HG02970 (cell line): ENCODE data around the gene KRTAP10-11.
"Not testable (repeated sequence)": the region's sequence is repeated elsewhere in the genome, so short reads cannot be mapped to it uniquely, and the experiment has no call there.

Experiments
- ATAC-seq: cut with Tn5 transposase; IDR thresholded peaks from one replicate; pipeline ENCODE4 v1.9.1; 2021; ENCODE audit warnings: mild to moderate bottlenecking, moderate library complexity, moderate number of reproducible peaks; ENCODE audit not compliant: unreplicated experiment, low FRiP score

The KRTAP10-11 gene

GRCh38 chr21:44658913-44659595 is 12.8 kb downstream of the KRTAP10-11 start:
- ATAC-seq, result no peak

DNA sequence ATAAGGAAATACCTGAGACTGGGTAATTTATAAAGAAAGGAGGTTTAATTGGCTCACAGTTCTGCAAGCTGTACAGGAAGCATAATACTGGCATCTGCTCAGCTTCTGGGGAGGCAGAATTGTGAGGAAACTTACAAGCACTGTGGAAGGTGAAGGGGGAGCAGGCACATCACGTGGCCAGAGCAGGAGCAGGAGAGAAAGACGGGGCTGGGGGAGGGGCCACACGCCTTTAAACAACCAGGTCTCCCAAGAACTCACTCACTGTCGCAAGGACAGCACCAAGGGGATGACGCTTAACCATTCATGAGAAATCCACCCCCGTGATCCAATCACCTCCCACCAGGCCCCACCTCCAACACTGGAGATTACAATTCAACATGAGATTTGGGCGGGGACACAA is 15.4 kb downstream of the KRTAP10-11 start:
- ATAC-seq, result not testable (repeated sequence)

DNA sequence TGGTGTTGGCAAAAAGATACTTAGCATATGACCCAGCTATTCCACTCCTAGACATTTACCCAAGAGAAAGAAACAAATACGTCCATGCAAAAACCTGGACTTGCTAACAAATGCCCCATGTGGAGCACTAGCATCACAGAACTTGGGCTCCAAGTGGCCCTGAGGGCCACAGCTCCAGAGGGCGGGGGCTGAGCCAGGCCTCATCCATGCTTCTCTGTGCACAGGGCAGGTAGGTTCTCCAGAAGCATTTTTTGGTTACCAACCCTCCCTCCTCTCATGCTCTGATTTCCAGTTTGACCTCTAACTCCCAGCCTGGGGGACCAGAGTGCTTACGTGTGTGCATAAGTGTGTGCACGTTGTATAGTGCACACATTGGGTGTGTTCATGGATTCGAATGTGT is 18.5 kb downstream of the KRTAP10-11 start:
- ATAC-seq, result no peak

DNA sequence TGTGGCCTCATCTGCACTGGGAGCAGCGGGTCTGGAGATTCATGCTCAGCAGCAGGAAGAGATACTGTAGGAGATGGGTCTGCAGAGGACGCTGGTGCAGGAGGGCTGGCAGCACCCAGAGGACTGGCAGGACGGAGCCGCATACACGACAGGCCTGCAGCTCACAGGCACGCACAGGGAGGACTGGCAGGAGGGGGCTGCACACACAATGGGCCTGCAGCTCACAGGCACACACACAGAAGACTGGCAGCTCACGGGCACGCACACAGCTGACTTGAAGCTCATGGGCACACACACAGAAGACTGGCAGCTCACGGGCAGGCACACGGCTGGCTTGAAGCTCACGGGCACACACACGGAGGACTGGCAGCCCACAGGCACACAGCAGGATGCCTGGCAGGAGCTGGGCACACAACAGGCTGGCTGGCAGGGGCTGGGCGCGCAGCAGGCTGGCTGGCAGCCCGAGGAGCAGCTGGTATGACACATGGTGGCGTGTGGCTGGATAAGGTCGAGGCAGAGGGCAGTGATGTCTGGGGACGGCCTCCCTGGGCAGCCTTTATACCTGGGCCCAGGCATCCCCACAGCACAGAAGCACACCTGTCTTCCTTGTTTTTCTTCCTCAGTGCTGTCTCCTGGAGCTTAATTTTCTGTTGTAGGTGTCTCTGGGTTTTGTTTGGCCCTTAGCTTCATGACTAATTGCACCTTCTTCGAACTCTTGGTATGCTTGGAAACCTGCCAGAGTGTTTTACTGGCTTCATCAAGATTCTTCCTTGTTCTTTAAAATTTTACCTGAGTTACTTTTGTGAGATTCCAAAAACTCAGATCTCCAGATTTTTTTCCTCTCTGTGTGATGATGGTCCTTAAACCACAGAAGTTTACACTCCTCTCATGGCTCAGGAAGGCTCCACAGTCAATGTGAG is 20.4 kb downstream of the KRTAP10-11 start, which contains the start of gene KRTAP12-2:
Gene KRTAP12-2, minus strand, starts transcription at position 527 of the 920 bp plus-strand sequence. Its CDS starts 41 bp downstream, at position 486.
- no peak for ATAC-seq

GRCh38 chr21:44667612-44668011 is 21.4 kb downstream of the KRTAP10-11 start:
- ATAC-seq, result no peak

- ATAC-seq, result no peak
Observed at GRCh38 chr21:44670642-44671432, 24.6 kb downstream of the KRTAP10-11 start.

- ATAC-seq, result no peak
Observed at GRCh38 chr21:44671911-44672310, 25.7 kb downstream of the KRTAP10-11 start.

DNA sequence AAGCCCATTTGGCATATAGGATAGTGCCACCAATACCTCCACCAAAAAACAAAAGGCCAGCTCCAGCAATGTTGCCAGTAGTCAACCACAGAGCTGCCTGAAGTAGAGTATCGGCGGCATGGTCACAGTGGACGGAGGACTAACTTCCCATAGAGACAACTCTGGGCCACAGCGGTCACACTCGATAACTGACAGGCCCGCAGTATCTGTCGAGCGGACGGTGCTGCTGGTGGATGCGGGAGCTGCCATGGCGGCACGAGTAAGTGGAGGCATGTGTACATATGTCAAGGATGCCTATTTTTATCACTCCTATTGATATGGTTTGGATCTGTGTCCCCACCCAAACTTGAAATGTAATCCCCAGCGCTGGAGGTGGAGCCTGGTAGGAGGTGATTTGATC is 31.7 kb downstream of the KRTAP10-11 start:
- no peak for ATAC-seq

- ATAC-seq, result no peak
Observed at GRCh38 chr21:44681152-44681551, 34.9 kb downstream of the KRTAP10-11 start.

GRCh38 chr21:44681861-44682579 is 35.8 kb downstream of the KRTAP10-11 start, which contains the start of gene KRTAP12-1:
Gene KRTAP12-1 (minus strand): TSS chr21:44682163. CDS start chr21:44682123, 40 bp downstream.
- ATAC-seq, result no peak

DNA sequence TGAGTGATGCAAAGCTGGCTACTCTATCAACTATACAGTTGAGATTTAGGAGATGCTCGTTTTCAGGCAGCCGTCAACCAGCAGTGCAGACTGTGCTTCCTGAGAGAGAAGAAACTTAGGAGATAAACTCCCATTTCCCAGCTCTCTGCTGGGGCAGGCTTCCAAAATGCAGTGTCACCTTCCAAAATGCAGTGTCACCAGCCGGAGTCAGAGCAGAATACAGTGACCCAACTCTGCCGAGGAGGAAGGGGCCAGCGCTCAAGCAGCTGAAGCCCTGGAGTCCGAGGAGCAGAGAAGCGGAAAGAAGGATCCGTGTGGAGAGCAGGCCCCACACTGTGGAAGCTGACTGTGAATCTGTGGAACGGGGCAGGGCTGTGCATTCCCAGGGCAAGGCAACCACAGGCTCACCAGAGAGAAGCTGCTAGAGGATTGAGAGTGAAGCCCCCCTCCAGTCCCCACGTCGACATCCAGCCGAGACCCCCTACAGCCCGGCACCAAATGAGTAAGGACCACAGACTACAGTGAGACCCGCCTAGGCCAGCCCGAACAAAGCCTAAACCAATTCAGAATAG is 36.5 kb downstream of the KRTAP10-11 start:
- ATAC-seq, result no peak

- no peak for ATAC-seq
Observed at GRCh38 chr21:44684077-44684476, 37.9 kb downstream of the KRTAP10-11 start.

- ATAC-seq, result no peak
Observed at GRCh38 chr21:44684483-44684882, 38.3 kb downstream of the KRTAP10-11 start.

DNA sequence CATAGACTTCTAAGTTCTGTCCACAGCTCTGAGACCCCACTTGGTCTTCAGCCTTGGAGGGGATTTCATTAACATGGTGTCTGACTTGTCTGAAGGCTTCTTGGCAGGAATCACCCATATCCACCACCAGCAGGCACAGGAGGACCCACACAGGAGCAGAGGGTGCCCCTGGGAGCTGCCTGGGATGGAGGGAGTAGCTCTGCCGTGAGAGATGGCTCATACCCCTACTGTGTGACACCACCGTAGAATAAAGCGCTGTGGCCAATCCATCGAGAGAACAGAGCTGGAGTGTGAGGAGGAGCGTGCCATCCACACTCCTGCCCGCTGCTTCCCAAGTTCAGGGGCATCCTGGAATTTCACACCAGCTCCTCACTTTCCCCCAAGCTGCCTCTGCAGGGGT is 38.8 kb downstream of the KRTAP10-11 start:
- not testable (repeated sequence) for ATAC-seq

GRCh38 chr21:44686000-44686781 is 40.0 kb downstream of the KRTAP10-11 start:
- no peak for ATAC-seq

GRCh38 chr21:44686843-44687561 is 40.8 kb downstream of the KRTAP10-11 start:
- no peak for ATAC-seq

DNA sequence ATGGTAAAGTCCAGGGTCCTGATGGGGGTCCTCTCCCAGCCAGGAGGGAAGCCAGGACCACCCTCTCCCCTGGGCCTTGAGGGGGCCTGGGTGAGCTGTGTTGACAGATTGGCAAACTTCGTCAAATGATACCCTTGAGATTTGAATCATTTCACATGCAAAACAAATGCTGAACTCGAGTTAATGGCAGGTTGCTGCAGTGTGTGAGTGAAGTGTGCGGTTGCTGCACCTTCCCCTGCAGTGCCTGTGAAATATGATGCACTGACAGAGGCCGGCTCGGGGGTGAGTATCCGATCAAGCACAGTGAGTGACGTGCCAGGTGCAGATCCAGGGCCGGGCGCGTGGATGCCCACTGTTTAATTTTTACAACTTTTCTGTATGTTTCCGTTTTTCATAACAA is 41.5 kb downstream of the KRTAP10-11 start:
- ATAC-seq, result no peak

DNA sequence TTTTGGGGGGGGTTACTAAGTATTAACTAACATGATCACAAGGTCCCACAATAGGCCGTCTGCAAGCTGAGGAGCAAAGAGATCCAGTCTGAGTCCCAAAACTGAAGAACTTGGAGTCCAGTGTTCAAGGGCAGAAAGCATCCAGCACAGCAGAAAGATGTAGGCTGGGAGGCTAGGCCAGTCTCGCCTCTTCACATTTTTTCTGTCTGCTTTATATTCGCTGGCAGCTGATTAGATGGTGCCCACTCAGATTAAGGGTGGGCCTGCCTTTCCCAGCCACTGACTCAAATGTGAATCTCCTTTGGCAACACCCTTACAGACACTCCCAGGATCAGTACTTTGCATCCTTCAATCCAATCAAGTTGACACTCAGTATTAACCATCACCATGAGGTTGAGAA is 43.5 kb downstream of the KRTAP10-11 start:
- ATAC-seq, result not testable (repeated sequence)
